GM23338 (cell line): Measurements from ENCODE around the gene BLM. TPM values are rescaled to one million over a fixed set of nuclear protein-coding genes. Genes with fewer than 3 reads are reported as not detected.
A peak's percentile ranks its signal among the peaks of the same experiment; 100 is the strongest.

Source experiments
- ATAC-seq: fragments of 200-7000 bp; cut with Tn5 transposase; 3 replicates; pipeline ENCODE4 v1.9.1; 2020
- DNase-seq: peaks from one replicate; pipeline ENCODE4 v3.0.0-alpha.2; 2015; ENCODE audit warnings: low spot score
- H2AFZ ChIP-seq: fragments of 200-600 bp; sonication (generic); 2 replicates; pipeline ENCODE4 v1.8.0; 2016; ENCODE audit warnings: antibody characterized with exemption, mild to moderate bottlenecking, moderate library complexity
- H3F3A ChIP-seq: fragments of 200-600 bp; sonication (generic); replicated peaks from 2 replicates; pipeline ENCODE4 v1.8.0; 2017; ENCODE audit warnings: antibody characterized with exemption, mixed run types, low read depth
- H3K27ac ChIP-seq: fragments of 200-600 bp; sonication (generic); 2 replicates; pipeline ENCODE4 v1.6.1; 2016; ENCODE audit warnings: low read depth
- H3K27me3 ChIP-seq: fragments of 200-600 bp; sonication (generic); 2 replicates; pipeline ENCODE4 v1.8.0; 2016; ENCODE audit warnings: mild to moderate bottlenecking, mixed run types, moderate library complexity; ENCODE audit not compliant: insufficient read depth
- H3K36me3 ChIP-seq: fragments of 200-600 bp; sonication (generic); 2 replicates; pipeline ENCODE4 v1.8.0; 2016; ENCODE audit warnings: mild to moderate bottlenecking; ENCODE audit not compliant: insufficient read depth
- H3K4me1 ChIP-seq: fragments of 200-600 bp; sonication (generic); 2 replicates; pipeline ENCODE4 v1.8.0; 2016; ENCODE audit warnings: mild to moderate bottlenecking, moderate library complexity; ENCODE audit not compliant: insufficient read depth
- H3K4me2 ChIP-seq: fragments of 200-600 bp; sonication (generic); 2 replicates; pipeline ENCODE4 v1.7.1; 2017; ENCODE audit warnings: mixed run types
- H3K4me3 ChIP-seq: fragments of 200-600 bp; sonication (generic); 2 replicates; pipeline ENCODE4 v1.6.1; 2016; ENCODE audit warnings: mixed run types
- H3K79me2 ChIP-seq: fragments of 200-600 bp; sonication (generic); replicated peaks from 2 replicates; pipeline ENCODE4 v1.8.0; 2017; ENCODE audit warnings: mild to moderate bottlenecking; ENCODE audit not compliant: insufficient read depth
- H3K9me2 ChIP-seq: fragments of 200-600 bp; sonication (generic); 2 replicates; pipeline ENCODE4 v1.8.0; 2017; ENCODE audit not compliant: insufficient read depth
- H4K20me1 ChIP-seq: fragments of 200-600 bp; sonication (generic); replicated peaks from 2 replicates; pipeline ENCODE4 v1.8.0; 2017; ENCODE audit warnings: mild to moderate bottlenecking; ENCODE audit not compliant: insufficient read depth
- H3K27ac Mint-ChIP-seq: 2 replicates; pipeline ENCODE4 v1.8.0; 2020; ENCODE audit warnings: inconsistent platforms, mild to moderate bottlenecking, moderate library complexity, mixed read lengths
- H3K27me3 Mint-ChIP-seq: 3 replicates; pipeline ENCODE4 v1.8.0; 2022; ENCODE audit warnings: low read depth, mild to moderate bottlenecking, moderate library complexity, mixed read lengths, inconsistent platforms; ENCODE audit not compliant: insufficient read depth, poor library complexity
- H3K36me3 Mint-ChIP-seq: 3 replicates; pipeline ENCODE4 v1.8.0; 2021; ENCODE audit warnings: low read depth, mild to moderate bottlenecking, inconsistent platforms, moderate library complexity, mixed read lengths
- H3K4me1 Mint-ChIP-seq: 3 replicates; pipeline ENCODE4 v1.8.0; 2020; ENCODE audit warnings: mild to moderate bottlenecking, inconsistent platforms, mixed read lengths
- H3K4me3 Mint-ChIP-seq: 3 replicates; pipeline ENCODE4 v1.8.0; 2021; ENCODE audit warnings: moderate library complexity, mild to moderate bottlenecking, inconsistent platforms, mixed read lengths
- H3K9me3 Mint-ChIP-seq: 3 replicates; pipeline ENCODE4 v1.8.0; 2020; ENCODE audit warnings: moderate library complexity, mild to moderate bottlenecking, inconsistent platforms, mixed read lengths
- CREB1 ChIP-seq: fragments of 250-450 bp; sonication (Bioruptor Pico); IDR thresholded peaks from 2 replicates; pipeline ENCODE4 v1.5.0; 2020; ENCODE audit warnings: low read depth, mild to moderate bottlenecking, moderate library complexity
- NANOG ChIP-seq: IDR thresholded peaks from 2 replicates; pipeline ENCODE4 v1.6.1; 2016; ENCODE audit warnings: antibody characterized with exemption, borderline replicate concordance
- STAT1 ChIP-seq: IDR thresholded peaks from one replicate; pipeline ENCODE4 v1.6.1; 2016; ENCODE audit warnings: antibody characterized with exemption; ENCODE audit not compliant: unreplicated experiment
- ZNF331 ChIP-seq: fragments of 250-450 bp; sonication (Bioruptor Pico); IDR thresholded peaks from 2 replicates; pipeline ENCODE4 v1.5.0; 2020; ENCODE audit warnings: low read depth, mild to moderate bottlenecking, moderate library complexity
- polyA plus RNA-seq: library from polyadenylated mRNA; unstranded; fragments of >200 nt; fragmentation: Nextera tagmentation; extraction: Ambion mirVana; gene quantifications from 2 replicates; pipeline ENCODE4 v1.2.1, GENCODE V29; 2016
- total RNA-seq: library from RNA; depleted of rRNA; stranded (reverse); fragments of >200 nt; shearing (Covaris generic); gene quantifications from 2 replicates; pipeline ENCODE4 v1.2.3, GENCODE V29; 2014
- TF ChIP-seq, protein P1 (sequence below): IDR thresholded peaks from 2 replicates; pipeline ENCODE4 v1.6.1; 2016; ENCODE audit warnings: antibody characterized with exemption
- TF ChIP-seq, protein P2 (sequence below), 2 experiments: fragments of 200-600 bp in 1 of 2; sonication (generic) in 1 of 2; conservative IDR thresholded peaks; 2 replicates each; pipeline versions ENCODE4 v1.5.1 to v1.6.1; 2016 to 2017; ENCODE audit warnings: antibody characterized with exemption in 2 of 2, low read depth in 2 of 2, mild to moderate bottlenecking in 2 of 2, moderate library complexity in 1 of 2
- TF ChIP-seq, protein P3 (sequence below): IDR thresholded peaks from one replicate; pipeline ENCODE4 v1.6.1; 2018; ENCODE audit warnings: antibody characterized with exemption; ENCODE audit not compliant: unreplicated experiment

Gene BLM
- total and polyA plus RNA-seq, 2 experiments from 2014 or later = 43.1 to 43.3 TPM

DNA sequence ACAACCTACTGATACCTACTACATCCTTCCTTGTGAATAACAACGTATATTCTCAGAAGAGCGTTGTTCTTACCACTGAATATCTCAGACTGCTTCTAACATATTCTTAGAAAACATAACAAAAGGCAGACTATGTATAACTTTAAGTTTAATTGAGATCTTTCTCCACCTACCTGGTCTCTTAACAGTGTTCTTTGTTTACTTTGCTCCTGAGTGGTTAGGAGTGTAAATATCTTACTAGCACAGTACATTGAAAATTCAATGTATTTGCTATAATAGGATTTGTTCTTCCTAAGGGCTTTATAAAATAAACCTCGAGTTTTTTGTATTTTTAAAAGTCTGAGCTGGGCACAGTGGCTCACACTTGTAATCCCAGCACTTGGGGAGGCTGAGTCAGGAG lies 7.9 kb upstream of the BLM start:
- H3K4me1 ChIP-seq = no peaks in the 10 kb centered on the region
- no peak overlapping the region for H2AFZ ChIP-seq
- H3K27ac ChIP-seq = no peak overlapping the region
- no peaks in the 10 kb centered on the region for H4K20me1 ChIP-seq
- Mint-ChIP-seq H3K27me3 (no peaks in the 10 kb centered on the region), H3K4me1 (no peaks in the 10 kb centered on the region; the same call in 2 of the 3 replicates), H3K9me3 (no peaks in the 10 kb centered on the region), H3K27ac (no peak overlapping the region), H3K4me3 (no peak overlapping the region), H3K36me3 (peaks cover 8% of the 10 kb centered on the region)
- H3K4me2 ChIP-seq = no peak overlapping the region
- DNase-seq (no peak), ATAC-seq (no peak)
- no peaks in the 10 kb centered on the region for H3K27me3 ChIP-seq
- no peaks in the 10 kb centered on the region for H3K9me2 ChIP-seq
- H3K79me2 ChIP-seq = no peaks in the 10 kb centered on the region
- no peak for TF ChIP-seq STAT1
- no peaks in the 10 kb centered on the region for H3K36me3 ChIP-seq
- H3F3A ChIP-seq = no peaks in the 10 kb centered on the region
- no peak overlapping the region for H3K4me3 ChIP-seq

GRCh38 chr15:90710436-90711027 lies 6.6 kb upstream of the BLM start:
- ATAC-seq (peak; percentile 97), DNase-seq (peak; percentile 59)
- TF ChIP-seq, protein P1, sequence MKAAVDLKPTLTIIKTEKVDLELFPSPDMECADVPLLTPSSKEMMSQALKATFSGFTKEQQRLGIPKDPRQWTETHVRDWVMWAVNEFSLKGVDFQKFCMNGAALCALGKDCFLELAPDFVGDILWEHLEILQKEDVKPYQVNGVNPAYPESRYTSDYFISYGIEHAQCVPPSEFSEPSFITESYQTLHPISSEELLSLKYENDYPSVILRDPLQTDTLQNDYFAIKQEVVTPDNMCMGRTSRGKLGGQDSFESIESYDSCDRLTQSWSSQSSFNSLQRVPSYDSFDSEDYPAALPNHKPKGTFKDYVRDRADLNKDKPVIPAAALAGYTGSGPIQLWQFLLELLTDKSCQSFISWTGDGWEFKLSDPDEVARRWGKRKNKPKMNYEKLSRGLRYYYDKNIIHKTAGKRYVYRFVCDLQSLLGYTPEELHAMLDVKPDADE = no peak
- TF ChIP-seq STAT1 = no peak
- TF ChIP-seq ZNF331 (CRISPR knock-in tag) = no peak
- TF ChIP-seq, protein P2, sequence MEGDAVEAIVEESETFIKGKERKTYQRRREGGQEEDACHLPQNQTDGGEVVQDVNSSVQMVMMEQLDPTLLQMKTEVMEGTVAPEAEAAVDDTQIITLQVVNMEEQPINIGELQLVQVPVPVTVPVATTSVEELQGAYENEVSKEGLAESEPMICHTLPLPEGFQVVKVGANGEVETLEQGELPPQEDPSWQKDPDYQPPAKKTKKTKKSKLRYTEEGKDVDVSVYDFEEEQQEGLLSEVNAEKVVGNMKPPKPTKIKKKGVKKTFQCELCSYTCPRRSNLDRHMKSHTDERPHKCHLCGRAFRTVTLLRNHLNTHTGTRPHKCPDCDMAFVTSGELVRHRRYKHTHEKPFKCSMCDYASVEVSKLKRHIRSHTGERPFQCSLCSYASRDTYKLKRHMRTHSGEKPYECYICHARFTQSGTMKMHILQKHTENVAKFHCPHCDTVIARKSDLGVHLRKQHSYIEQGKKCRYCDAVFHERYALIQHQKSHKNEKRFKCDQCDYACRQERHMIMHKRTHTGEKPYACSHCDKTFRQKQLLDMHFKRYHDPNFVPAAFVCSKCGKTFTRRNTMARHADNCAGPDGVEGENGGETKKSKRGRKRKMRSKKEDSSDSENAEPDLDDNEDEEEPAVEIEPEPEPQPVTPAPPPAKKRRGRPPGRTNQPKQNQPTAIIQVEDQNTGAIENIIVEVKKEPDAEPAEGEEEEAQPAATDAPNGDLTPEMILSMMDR (conservative IDR thresholded peaks at IDR 0.05; ENCODE audit: low read depth in 2 of 2) = no peak
- Mint-ChIP-seq H3K27me3 (no peaks in the 10 kb centered on the region), H3K4me3 (no peak overlapping the region), H3K27ac (no peak overlapping the region), H3K9me3 (no peaks in the 10 kb centered on the region), H3K4me1 (no peaks in the 10 kb centered on the region; the same call in 2 of the 3 replicates), H3K36me3 (peaks cover 4% of the 10 kb centered on the region)
- Histone ChIP-seq H3K27ac (no peak overlapping the region), H3K4me2 (no peak overlapping the region), H3K4me1 (no peaks in the 10 kb centered on the region), H3K27me3 (no peaks in the 10 kb centered on the region), H4K20me1 (no peaks in the 10 kb centered on the region), H3K36me3 (no peaks in the 10 kb centered on the region), H3K79me2 (no peaks in the 10 kb centered on the region), H3K9me2 (no peaks in the 10 kb centered on the region), H3F3A (no peaks in the 10 kb centered on the region), H2AFZ (0 out of 2 replicates have a peak overlapping the region, but pooled peaks have one; percentile 10), H3K4me3 (no peak overlapping the region)

DNA sequence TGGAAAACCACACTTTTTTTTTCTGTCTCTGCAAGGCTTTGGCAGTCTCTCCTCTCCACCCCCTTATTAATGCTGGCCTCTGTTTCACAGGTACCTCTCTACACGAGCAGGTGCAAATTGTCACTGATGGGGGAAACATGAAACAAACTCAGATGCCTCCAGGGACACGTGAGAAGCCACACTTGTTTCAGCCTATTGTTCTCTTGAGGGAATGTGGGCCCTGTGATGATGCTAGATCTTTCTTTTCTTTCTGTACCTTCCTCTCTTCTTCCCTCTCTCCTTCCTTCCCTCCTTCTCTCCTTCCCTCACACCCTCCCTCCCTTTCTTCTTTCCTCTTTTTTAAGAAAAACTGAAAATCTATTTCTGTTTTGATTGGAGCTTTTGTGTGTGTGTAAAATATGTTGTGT lies 5.7 kb upstream of the BLM start:
- Histone ChIP-seq H2AFZ (no peak overlapping the region), H3K27ac (no peak overlapping the region), H4K20me1 (no peaks in the 10 kb centered on the region), H3K36me3 (no peaks in the 10 kb centered on the region), H3F3A (no peaks in the 10 kb centered on the region), H3K4me3 (no peak overlapping the region), H3K27me3 (no peaks in the 10 kb centered on the region), H3K4me1 (0 out of 2 replicates have a peak, but pooled peaks cover 8% of the 10 kb centered on the region), H3K79me2 (peaks cover 7% of the 10 kb centered on the region; the same call in 1 of the 2 replicates), H3K4me2 (no peak overlapping the region), H3K9me2 (no peaks in the 10 kb centered on the region)
- DNase-seq = no peak
- no peak overlapping the region for H3K27ac Mint-ChIP-seq
- H3K4me3 Mint-ChIP-seq = no peak overlapping the region
- H3K9me3 Mint-ChIP-seq = no peaks in the 10 kb centered on the region
- no peaks in the 10 kb centered on the region for H3K27me3 Mint-ChIP-seq
- peaks cover 4% of the 10 kb centered on the region for H3K4me1 Mint-ChIP-seq
- peaks cover 4% of the 10 kb centered on the region for H3K36me3 Mint-ChIP-seq
- no peak for ATAC-seq
- TF ChIP-seq, protein P3, sequence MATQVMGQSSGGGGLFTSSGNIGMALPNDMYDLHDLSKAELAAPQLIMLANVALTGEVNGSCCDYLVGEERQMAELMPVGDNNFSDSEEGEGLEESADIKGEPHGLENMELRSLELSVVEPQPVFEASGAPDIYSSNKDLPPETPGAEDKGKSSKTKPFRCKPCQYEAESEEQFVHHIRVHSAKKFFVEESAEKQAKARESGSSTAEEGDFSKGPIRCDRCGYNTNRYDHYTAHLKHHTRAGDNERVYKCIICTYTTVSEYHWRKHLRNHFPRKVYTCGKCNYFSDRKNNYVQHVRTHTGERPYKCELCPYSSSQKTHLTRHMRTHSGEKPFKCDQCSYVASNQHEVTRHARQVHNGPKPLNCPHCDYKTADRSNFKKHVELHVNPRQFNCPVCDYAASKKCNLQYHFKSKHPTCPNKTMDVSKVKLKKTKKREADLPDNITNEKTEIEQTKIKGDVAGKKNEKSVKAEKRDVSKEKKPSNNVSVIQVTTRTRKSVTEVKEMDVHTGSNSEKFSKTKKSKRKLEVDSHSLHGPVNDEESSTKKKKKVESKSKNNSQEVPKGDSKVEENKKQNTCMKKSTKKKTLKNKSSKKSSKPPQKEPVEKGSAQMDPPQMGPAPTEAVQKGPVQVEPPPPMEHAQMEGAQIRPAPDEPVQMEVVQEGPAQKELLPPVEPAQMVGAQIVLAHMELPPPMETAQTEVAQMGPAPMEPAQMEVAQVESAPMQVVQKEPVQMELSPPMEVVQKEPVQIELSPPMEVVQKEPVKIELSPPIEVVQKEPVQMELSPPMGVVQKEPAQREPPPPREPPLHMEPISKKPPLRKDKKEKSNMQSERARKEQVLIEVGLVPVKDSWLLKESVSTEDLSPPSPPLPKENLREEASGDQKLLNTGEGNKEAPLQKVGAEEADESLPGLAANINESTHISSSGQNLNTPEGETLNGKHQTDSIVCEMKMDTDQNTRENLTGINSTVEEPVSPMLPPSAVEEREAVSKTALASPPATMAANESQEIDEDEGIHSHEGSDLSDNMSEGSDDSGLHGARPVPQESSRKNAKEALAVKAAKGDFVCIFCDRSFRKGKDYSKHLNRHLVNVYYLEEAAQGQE = no peak
- TF ChIP-seq CREB1 (CRISPR knock-in tag) = no peak
- TF ChIP-seq, protein P1 = no peak
- TF ChIP-seq, protein P2 (conservative IDR thresholded peaks at IDR 0.05; ENCODE audit: low read depth in 2 of 2) = no peak
- TF ChIP-seq STAT1 = no peak
- TF ChIP-seq NANOG = no peak
